Gastroesophageal sphincter (tissue), 3 donors: ENCODE data around the gene NKAIN2.

Experiments
- EP300 ChIP-seq: sonication (generic); formaldehyde crosslinking; IDR thresholded peaks from one replicate; pipeline ENCODE4 v1.6.1; 2017; ENCODE audit warnings: antibody characterized with exemption, mild to moderate bottlenecking
- POLR2A ChIP-seq, 2 donors: fragments of 450-650 bp; IDR thresholded peaks; one replicate each; pipeline ENCODE4 v1.6.1; 2017; ENCODE audit warnings: antibody characterized with exemption in 2 of 2, mild to moderate bottlenecking in 2 of 2, moderate library complexity in 1 of 2
- TF ChIP-seq, protein P1 (sequence below), 4 experiments: fragments of 200-600 bp in 2 of 4; fragments of 450-650 bp in 2 of 4; sonication (generic) in 1 of 4; IDR thresholded peaks; one replicate each; pipeline ENCODE4 v1.5.1; 2017 to 2019; ENCODE audit warnings: antibody characterized with exemption in 4 of 4, mild to moderate bottlenecking in 2 of 4, moderate library complexity in 2 of 4

DNA sequence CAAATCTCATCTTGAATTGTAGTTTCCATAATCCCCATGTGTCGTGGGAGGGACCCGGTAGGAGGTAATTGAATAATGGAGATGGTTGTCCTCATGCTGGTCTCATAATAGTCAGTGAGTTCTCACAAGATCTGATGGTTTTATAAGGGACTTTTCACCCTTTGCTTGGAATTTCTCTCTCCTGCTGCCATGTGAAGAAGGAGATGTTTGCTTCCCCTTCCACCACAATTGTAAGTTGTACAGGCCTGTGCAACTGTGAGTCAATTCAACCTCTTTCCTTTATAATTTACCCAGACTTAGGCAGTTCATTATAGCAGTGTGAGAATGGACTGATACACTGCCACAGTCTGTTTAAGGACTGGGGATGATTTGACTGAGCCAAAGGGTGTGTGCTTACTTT lies 44.7 kb downstream of the NKAIN2 start:
- TF ChIP-seq, protein P1, sequence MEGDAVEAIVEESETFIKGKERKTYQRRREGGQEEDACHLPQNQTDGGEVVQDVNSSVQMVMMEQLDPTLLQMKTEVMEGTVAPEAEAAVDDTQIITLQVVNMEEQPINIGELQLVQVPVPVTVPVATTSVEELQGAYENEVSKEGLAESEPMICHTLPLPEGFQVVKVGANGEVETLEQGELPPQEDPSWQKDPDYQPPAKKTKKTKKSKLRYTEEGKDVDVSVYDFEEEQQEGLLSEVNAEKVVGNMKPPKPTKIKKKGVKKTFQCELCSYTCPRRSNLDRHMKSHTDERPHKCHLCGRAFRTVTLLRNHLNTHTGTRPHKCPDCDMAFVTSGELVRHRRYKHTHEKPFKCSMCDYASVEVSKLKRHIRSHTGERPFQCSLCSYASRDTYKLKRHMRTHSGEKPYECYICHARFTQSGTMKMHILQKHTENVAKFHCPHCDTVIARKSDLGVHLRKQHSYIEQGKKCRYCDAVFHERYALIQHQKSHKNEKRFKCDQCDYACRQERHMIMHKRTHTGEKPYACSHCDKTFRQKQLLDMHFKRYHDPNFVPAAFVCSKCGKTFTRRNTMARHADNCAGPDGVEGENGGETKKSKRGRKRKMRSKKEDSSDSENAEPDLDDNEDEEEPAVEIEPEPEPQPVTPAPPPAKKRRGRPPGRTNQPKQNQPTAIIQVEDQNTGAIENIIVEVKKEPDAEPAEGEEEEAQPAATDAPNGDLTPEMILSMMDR (IDR thresholded peaks at IDR 0.05) = no peak
- TF ChIP-seq EP300 = no peak
- TF ChIP-seq POLR2A (IDR thresholded peaks at IDR 0.05) = no peak
